Stimulated activated CD8-positive, alpha-beta memory T cell treated with anti-CD3 and anti-CD28 coated beads, Interleukin-7, amount 100 ng/mL, for 1 hour (primary cell): ENCODE data around the gene RNF169.
"Not testable (repeated sequence)": the region's sequence is repeated elsewhere in the genome, so short reads cannot be mapped to it uniquely, and the experiment has no call there.

Experiments
- DNase-seq, 2 donors: peaks; one replicate each; pipeline ENCODE4 v3.0.0-alpha.2; 2020; ENCODE audit warnings: low read depth in 2 of 2

The RNF169 gene

GRCh38 chr11:74819400-74819799, 70.8 kb downstream of the RNF169 start:
- no peak for DNase-seq

- DNase-seq = no peak
Observed at GRCh38 chr11:74820763-74821162, 72.1 kb downstream of the RNF169 start.

GRCh38 chr11:74822170-74822569, 73.5 kb downstream of the RNF169 start:
- no peak for DNase-seq

GRCh38 chr11:74824285-74824982, 75.8 kb downstream of the RNF169 start:
- DNase-seq = no peak

GRCh38 chr11:74825596-74825995, 76.9 kb downstream of the RNF169 start:
- DNase-seq = not testable (repeated sequence)

- no peak for DNase-seq
Observed at GRCh38 chr11:74826901-74827300, 78.3 kb downstream of the RNF169 start.

GRCh38 chr11:74837191-74837590, 88.5 kb downstream of the RNF169 start:
- DNase-seq = no peak

- no peak for DNase-seq
Observed at GRCh38 chr11:74838188-74838587, 89.5 kb downstream of the RNF169 start.

GRCh38 chr11:74839446-74839845, 90.8 kb downstream of the RNF169 start:
- no peak for DNase-seq

- DNase-seq = no peak
Observed at GRCh38 chr11:74839971-74840370, 91.3 kb downstream of the RNF169 start.

GRCh38 chr11:74840486-74840885, 91.8 kb downstream of the RNF169 start:
- DNase-seq = no peak

GRCh38 chr11:74842967-74843366, 94.3 kb downstream of the RNF169 start:
- no peak for DNase-seq

- no peak for DNase-seq
Observed at GRCh38 chr11:74844072-74844471, 95.4 kb downstream of the RNF169 start.

- no peak for DNase-seq
Observed at GRCh38 chr11:74844865-74845264, 96.2 kb downstream of the RNF169 start.

GRCh38 chr11:74845978-74846517, 97.4 kb downstream of the RNF169 start:
- DNase-seq = no peak

- DNase-seq = no peak
Observed at GRCh38 chr11:74846770-74847169, 98.1 kb downstream of the RNF169 start.

GRCh38 chr11:74847395-74847794, 98.7 kb downstream of the RNF169 start:
- DNase-seq = no peak

- no peak for DNase-seq
Observed at GRCh38 chr11:74847895-74848294, 99.2 kb downstream of the RNF169 start.

- DNase-seq = no peak
Observed at GRCh38 chr11:74849525-74850391, 101.1 kb downstream of the RNF169 start.

- no peak for DNase-seq
Observed at GRCh38 chr11:74853223-74853622, 104.6 kb downstream of the RNF169 start.

- no peak for DNase-seq
Observed at GRCh38 chr11:74860743-74861142, 112.1 kb downstream of the RNF169 start.

- no peak for DNase-seq
Observed at GRCh38 chr11:74863410-74863809, 114.8 kb downstream of the RNF169 start.

GRCh38 chr11:74866557-74866956, 117.9 kb downstream of the RNF169 start:
- DNase-seq = no peak
